ENCODE measurements around the gene GMPR2. TPM values are rescaled to one million over a fixed set of nuclear protein-coding genes. Genes with fewer than 3 reads are reported as not detected.

The GMPR2 gene
- total and polyA plus RNA-seq, 2 experiments from 2014 or later, result 60.6 to 70.6 TPM

- Histone ChIP-seq H3K4me2 (peak overlapping the region; percentile 97), H3K27ac (ENCODE audit: low read depth) (peak overlapping the region; percentile 93)
Measured at GRCh38 chr14:24231263-24232120, 1.2 kb upstream of the GMPR2 start.

More at GRCh38 chr14:24231263-24232120, 1.2 kb upstream of the GMPR2 start:
- ATAC-seq (peak; percentile 82), DNase-seq (ENCODE audit: low spot score) (peak; percentile 76)
- Histone ChIP-seq H3K9me2 (ENCODE audit: insufficient read depth) (no peaks in the 10 kb centered on the region), H3K36me3 (ENCODE audit: insufficient read depth) (peaks cover 6% of the 10 kb centered on the region; the same call in 1 of the 2 replicates), H4K20me1 (replicated peaks; ENCODE audit: insufficient read depth) (peaks cover 10% of the 10 kb centered on the region), H2AFZ (peak overlapping the region; percentile 86), H3F3A (replicated peaks; ENCODE audit: low read depth) (peaks cover 7% of the 10 kb centered on the region; the same call in 1 of the 2 replicates), H3K4me1 (ENCODE audit: insufficient read depth) (peaks cover 15% of the 10 kb centered on the region), H3K79me2 (replicated peaks; ENCODE audit: insufficient read depth) (peaks cover 67% of the 10 kb centered on the region), H3K27me3 (ENCODE audit: insufficient read depth) (no peaks in the 10 kb centered on the region), H3K4me3 (peak overlapping the region; percentile 81)
- no peaks in the 10 kb centered on the region for H3K9me3 Mint-ChIP-seq
- peak overlapping the region; percentile 91 for H3K4me3 Mint-ChIP-seq
- H3K4me1 Mint-ChIP-seq, result peaks cover 17% of the 10 kb centered on the region
- TF ChIP-seq CREB1 (CRISPR knock-in tag; IDR thresholded peaks at IDR 0.05; ENCODE audit: low read depth), result no peak
- TF ChIP-seq EZH2phosphoT487 (IDR thresholded peaks at IDR 0.05; ENCODE audit: unreplicated experiment), result no peak
- no peak for TF ChIP-seq NANOG (IDR thresholded peaks at IDR 0.05; ENCODE audit: borderline replicate concordance)
- no peak for TF ChIP-seq STAT1 (IDR thresholded peaks at IDR 0.05; ENCODE audit: unreplicated experiment)
- TF ChIP-seq EZH2 (IDR thresholded peaks at IDR 0.05; ENCODE audit: low read depth, unreplicated experiment), result no peak
- no peak for TF ChIP-seq ETS1 (IDR thresholded peaks at IDR 0.05)
- TF ChIP-seq CTCF (conservative IDR thresholded peaks at IDR 0.05; ENCODE audit: low read depth in 2 of 2), result no peak
- TF ChIP-seq REST (IDR thresholded peaks at IDR 0.05; ENCODE audit: unreplicated experiment), result no peak
- no peak for TF ChIP-seq JUNB (IDR thresholded peaks at IDR 0.05; ENCODE audit: unreplicated experiment)
- TF ChIP-seq POLR2AphosphoS5 (IDR thresholded peaks at IDR 0.05; ENCODE audit: low read depth), result no peak
- TF ChIP-seq ZNF462 (CRISPR knock-in tag; IDR thresholded peaks at IDR 0.05), result no peak
- no peak for TF ChIP-seq ZNF114 (CRISPR knock-in tag; IDR thresholded peaks at IDR 0.05)
- no peak for TF ChIP-seq ZNF331 (CRISPR knock-in tag; IDR thresholded peaks at IDR 0.05; ENCODE audit: low read depth)
- peaks cover 7% of the 10 kb centered on the region for H3K27me3 Mint-ChIP-seq (ENCODE audit: insufficient read depth, low read depth, poor library complexity)
- H3K36me3 Mint-ChIP-seq (ENCODE audit: low read depth), result peaks cover 18% of the 10 kb centered on the region
- H3K27ac Mint-ChIP-seq, result peak overlapping the region; percentile 95
